Thyroid gland (tissue), 4 donors: Measurements from ENCODE around the gene ZC3H18.

Experiments used
- CTCF ChIP-seq, 6 experiments: fragments of 200-600 bp in 3 of 6; fragments of 450-650 bp in 3 of 6; sonication (generic) in 3 of 6; IDR thresholded peaks; one replicate each; pipeline ENCODE4 v1.5.1; 2016 to 2019; ENCODE audit warnings: antibody characterized with exemption in 6 of 6, mild to moderate bottlenecking in 2 of 6, inconsistent platforms in 1 of 6, moderate library complexity in 1 of 6
- POLR2A ChIP-seq, 2 donors: fragments of 450-650 bp; IDR thresholded peaks; one replicate each; pipeline ENCODE4 v1.6.1; 2017; ENCODE audit warnings: antibody characterized with exemption in 2 of 2, mild to moderate bottlenecking in 2 of 2, moderate library complexity in 1 of 2

GRCh38 chr16:88595921-88596320 is 25.7 kb downstream of the ZC3H18 start:
- TF ChIP-seq CTCF (IDR thresholded peaks at IDR 0.05) (no peak), POLR2A (IDR thresholded peaks at IDR 0.05) (no peak)
